ENCODE results near the gene TOP3B.

The TOP3B gene

DNA sequence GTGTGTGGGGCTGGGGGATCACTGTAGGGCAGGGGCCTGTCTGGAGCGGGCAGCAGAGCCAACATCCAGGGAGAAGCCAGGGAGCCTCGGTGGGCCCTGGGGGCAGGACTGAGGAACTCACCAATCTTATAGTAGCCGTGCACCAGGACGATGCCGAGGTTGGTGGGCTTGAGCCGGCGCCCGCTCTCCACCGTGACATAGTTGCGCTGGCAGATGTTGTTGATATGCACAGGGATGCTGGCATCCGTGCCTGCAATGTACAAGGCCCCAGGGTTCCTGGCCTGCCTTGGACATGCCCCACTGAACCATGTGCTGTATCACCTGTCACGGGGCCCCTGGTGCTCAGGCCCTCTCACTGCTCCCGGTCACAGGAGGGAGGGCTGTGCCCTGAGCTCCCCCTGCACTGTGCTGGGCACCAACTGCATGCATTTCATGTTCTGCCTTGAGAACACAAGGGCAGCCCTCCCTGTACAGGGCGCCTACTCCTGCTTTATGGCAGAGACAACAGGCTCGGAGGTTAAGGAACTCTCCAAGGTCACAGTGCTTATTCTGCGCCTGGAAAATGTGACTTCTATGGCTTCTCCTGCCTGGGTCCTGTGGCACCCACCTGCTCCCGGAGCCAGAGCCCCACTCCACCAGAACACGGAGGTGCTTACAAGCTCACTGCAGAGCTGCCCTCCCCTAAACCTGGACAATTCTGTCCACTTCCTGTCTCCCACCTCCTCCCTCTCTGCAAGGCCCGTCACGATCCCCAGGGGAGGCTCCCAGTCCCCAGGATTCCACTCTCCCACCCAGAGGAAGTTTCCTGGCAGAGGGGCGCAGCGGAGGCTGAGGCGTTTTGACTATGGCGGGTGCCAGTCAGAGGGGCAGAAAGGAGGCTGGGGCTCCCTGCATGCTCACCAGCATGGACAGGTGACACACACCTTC is 22.1 kb downstream of the TOP3B start:
- DNase-seq = no peak
- no peak overlapping the region for H3K18ac ChIP-seq (ENCODE audit: low read length)
- H3K36me3 ChIP-seq (ENCODE audit: control insufficient read depth in 1 of 2, insufficient read depth in 2 of 2, low read length in 2 of 2) = peaks cover 66 to 68% of the 10 kb centered on the region in 2 experiments
- no peak overlapping the region for H4K91ac ChIP-seq (ENCODE audit: low read depth, low read length)
- peaks cover 11% of the 10 kb centered on the region for H3K9me3 ChIP-seq (ENCODE audit: insufficient read depth, low read depth, low read length)
- no peaks in the 10 kb centered on the region for H3K79me2 ChIP-seq (ENCODE audit: control insufficient read depth, insufficient read depth, low read length, poor library complexity)
- no peak overlapping the region for H3K4me2 ChIP-seq (ENCODE audit: low read length)
- H4K8ac ChIP-seq (ENCODE audit: low read depth, low read length) = no peak overlapping the region
- WGBS (ENCODE audit: extremely low coverage, insufficient coverage, insufficient read length) = no CpG with 5 or more reads among the region's 24 CpGs
- H3K4ac ChIP-seq (ENCODE audit: low read depth, low read length) = no peak overlapping the region
- H2BK5ac ChIP-seq (ENCODE audit: low read depth, low read length, poor library complexity) = no peak overlapping the region
- H3K79me1 ChIP-seq (ENCODE audit: low read length) = no peaks in the 10 kb centered on the region
- no peak overlapping the region for H3K9ac ChIP-seq (ENCODE audit: low read length)
- H3K27ac ChIP-seq (ENCODE audit: low read depth, low read length) = no peak overlapping the region
- H3K4me3 ChIP-seq (ENCODE audit: low read depth, low read length) = no peak overlapping the region
- H2BK120ac ChIP-seq (ENCODE audit: insufficient read depth, low read length, poor library complexity) = no peak overlapping the region
- no peak overlapping the region for H2AK5ac ChIP-seq (ENCODE audit: low read length)
- H4K12ac ChIP-seq (ENCODE audit: low read depth, low read length) = no peak overlapping the region
- H3K14ac ChIP-seq (ENCODE audit: low read length) = no peak overlapping the region
- H3K23ac ChIP-seq (ENCODE audit: low read length) = no peak overlapping the region
- H3K27me3 ChIP-seq (ENCODE audit: insufficient read depth, low read length) = no peaks in the 10 kb centered on the region
- no peak overlapping the region for H2BK12ac ChIP-seq (ENCODE audit: low read length)
- H2AFZ ChIP-seq (ENCODE audit: insufficient read depth, low read length, poor library complexity) = no peak overlapping the region
- H3K4me1 ChIP-seq (ENCODE audit: control insufficient read depth in 1 of 2, insufficient read depth in 2 of 2, low read length in 2 of 2) = no peaks in the 10 kb centered on the region

DNA sequence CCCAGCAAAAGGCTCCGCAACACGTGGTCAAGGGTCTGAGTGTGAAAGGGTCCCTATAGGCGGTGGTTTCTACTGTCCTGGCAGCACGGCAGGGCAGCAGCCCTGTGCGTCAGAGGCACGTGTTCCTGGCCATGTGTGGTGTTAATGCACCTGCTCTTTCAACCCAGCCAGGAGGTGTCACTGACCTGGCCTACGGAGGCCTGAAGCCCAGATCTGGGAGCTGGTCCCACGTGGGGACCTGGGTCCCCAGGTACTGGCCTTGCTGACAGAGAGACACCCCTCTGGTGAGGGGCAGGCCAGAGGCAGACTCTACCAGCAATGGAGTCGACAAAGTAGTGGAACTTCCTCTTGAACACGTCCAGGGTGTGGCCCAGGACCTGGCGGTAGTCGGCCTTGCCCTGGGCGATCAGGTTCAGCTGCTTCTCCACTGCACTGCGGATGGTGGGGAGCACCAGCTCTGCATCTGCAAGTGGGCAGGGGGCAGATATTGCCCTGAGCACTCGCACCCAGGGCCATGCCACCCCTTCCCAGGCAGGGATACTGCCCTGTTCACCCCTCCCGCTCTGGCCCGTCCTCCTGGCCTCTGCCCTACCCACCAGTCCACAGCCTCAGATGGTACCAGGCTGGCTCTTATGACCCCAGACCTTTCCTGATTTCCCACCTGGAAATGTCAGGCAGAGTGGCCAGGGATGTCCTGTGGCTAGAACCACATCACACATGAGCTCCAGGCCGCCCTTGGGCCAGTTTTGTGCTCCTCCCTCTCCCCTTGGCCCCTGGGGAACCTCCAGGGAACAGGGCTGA is 23.1 kb downstream of the TOP3B start:
- Histone ChIP-seq H2BK120ac (ENCODE audit: insufficient read depth, low read length, poor library complexity) (no peak overlapping the region), H2BK12ac (ENCODE audit: low read length) (no peak overlapping the region), H3K4me3 (ENCODE audit: low read depth, low read length) (no peak overlapping the region), H4K91ac (ENCODE audit: low read depth, low read length) (no peak overlapping the region), H3K14ac (ENCODE audit: low read length) (no peak overlapping the region), H4K8ac (ENCODE audit: low read depth, low read length) (no peak overlapping the region), H3K4me2 (ENCODE audit: low read length) (no peak overlapping the region), H3K79me2 (ENCODE audit: control insufficient read depth, insufficient read depth, low read length, poor library complexity) (no peaks in the 10 kb centered on the region), H3K4me1 (ENCODE audit: control insufficient read depth in 1 of 2, insufficient read depth in 2 of 2, low read length in 2 of 2) (no peaks in the 10 kb centered on the region), H2AK5ac (ENCODE audit: low read length) (no peak overlapping the region), H3K27ac (ENCODE audit: low read depth, low read length) (no peak overlapping the region), H3K36me3 (ENCODE audit: control insufficient read depth in 1 of 2, insufficient read depth in 2 of 2, low read length in 2 of 2) (peaks cover 57 to 60% of the 10 kb centered on the region in 2 experiments), H4K12ac (ENCODE audit: low read depth, low read length) (no peak overlapping the region), H3K9ac (ENCODE audit: low read length) (no peak overlapping the region), H2BK5ac (ENCODE audit: low read depth, low read length, poor library complexity) (no peak overlapping the region), H3K9me3 (ENCODE audit: insufficient read depth, low read depth, low read length) (peaks cover 11% of the 10 kb centered on the region), H2AFZ (ENCODE audit: insufficient read depth, low read length, poor library complexity) (no peak overlapping the region), H3K79me1 (ENCODE audit: low read length) (no peaks in the 10 kb centered on the region), H3K27me3 (ENCODE audit: insufficient read depth, low read length) (no peaks in the 10 kb centered on the region), H3K4ac (ENCODE audit: low read depth, low read length) (no peak overlapping the region), H3K18ac (ENCODE audit: low read length) (no peak overlapping the region), H3K23ac (ENCODE audit: low read length) (no peak overlapping the region)
- no peak for DNase-seq
- WGBS (ENCODE audit: extremely low coverage, insufficient coverage, insufficient read length) = no CpG with 5 or more reads among the region's 18 CpGs

DNA sequence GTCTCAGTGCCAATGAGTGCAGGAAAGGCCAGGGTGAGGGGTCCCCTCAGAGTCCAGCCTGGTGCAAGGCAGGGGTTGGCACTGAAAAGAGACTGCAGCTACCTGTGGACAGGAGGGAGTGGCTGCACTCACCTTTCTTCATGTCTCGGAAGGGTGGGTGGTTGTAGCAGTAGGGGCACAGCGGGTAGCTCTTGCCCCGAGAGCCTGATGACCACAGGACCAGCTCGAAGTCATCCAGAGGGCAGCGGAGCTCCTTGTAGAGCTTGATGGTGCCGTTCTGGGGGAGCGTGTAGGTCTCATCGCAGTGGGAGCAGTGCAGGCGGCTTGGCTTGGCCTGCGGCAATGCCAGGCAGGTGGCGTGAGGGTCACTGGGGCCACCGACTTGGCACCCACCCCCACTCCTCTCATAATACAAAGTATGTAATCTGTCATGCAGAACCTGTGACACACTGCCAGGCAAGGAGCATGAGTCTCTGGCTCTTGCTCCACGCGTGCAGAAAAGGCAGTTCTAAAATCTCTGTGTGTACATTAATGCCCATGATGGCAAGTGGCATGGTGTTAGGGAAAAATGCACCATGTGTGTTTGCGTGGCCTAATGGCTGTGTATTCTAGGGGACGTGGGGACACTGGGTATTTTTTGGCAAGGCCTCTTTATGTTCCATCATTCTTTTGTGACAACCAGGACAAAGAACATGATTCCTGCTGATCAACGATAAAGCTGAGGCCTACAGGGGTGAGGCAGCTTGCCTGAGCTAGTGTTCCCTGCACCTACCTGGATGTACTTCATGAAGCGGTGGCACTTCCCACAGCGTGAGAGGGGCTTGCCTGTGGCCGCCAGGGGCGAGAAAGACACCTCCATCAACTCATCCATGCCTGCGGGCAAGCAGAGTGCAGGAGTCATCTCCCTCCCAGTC is 24.0 kb downstream of the TOP3B start:
- Histone ChIP-seq H3K9ac (ENCODE audit: low read length) (no peak overlapping the region), H3K79me1 (ENCODE audit: low read length) (no peaks in the 10 kb centered on the region), H4K8ac (ENCODE audit: low read depth, low read length) (no peak overlapping the region), H2AFZ (ENCODE audit: insufficient read depth, low read length, poor library complexity) (no peak overlapping the region), H3K4me2 (ENCODE audit: low read length) (no peak overlapping the region), H3K4me3 (ENCODE audit: low read depth, low read length) (no peak overlapping the region), H3K4ac (ENCODE audit: low read depth, low read length) (no peak overlapping the region), H2BK120ac (ENCODE audit: insufficient read depth, low read length, poor library complexity) (no peak overlapping the region), H3K79me2 (ENCODE audit: control insufficient read depth, insufficient read depth, low read length, poor library complexity) (no peaks in the 10 kb centered on the region), H3K23ac (ENCODE audit: low read length) (no peak overlapping the region), H3K9me3 (ENCODE audit: insufficient read depth, low read depth, low read length) (peaks cover 9% of the 10 kb centered on the region), H2BK12ac (ENCODE audit: low read length) (no peak overlapping the region), H3K4me1 (ENCODE audit: control insufficient read depth in 1 of 2, insufficient read depth in 2 of 2, low read length in 2 of 2) (no peaks in the 10 kb centered on the region), H3K27me3 (ENCODE audit: insufficient read depth, low read length) (no peaks in the 10 kb centered on the region), H3K27ac (ENCODE audit: low read depth, low read length) (no peak overlapping the region), H2BK5ac (ENCODE audit: low read depth, low read length, poor library complexity) (no peak overlapping the region), H3K14ac (ENCODE audit: low read length) (no peak overlapping the region), H3K36me3 (ENCODE audit: control insufficient read depth in 1 of 2, insufficient read depth in 2 of 2, low read length in 2 of 2) (peaks cover 49 to 51% of the 10 kb centered on the region in 2 experiments), H4K12ac (ENCODE audit: low read depth, low read length) (no peak overlapping the region), H3K18ac (ENCODE audit: low read length) (no peak overlapping the region), H4K91ac (ENCODE audit: low read depth, low read length) (no peak overlapping the region), H2AK5ac (ENCODE audit: low read length) (no peak overlapping the region)
- no peak for DNase-seq
- no CpG with 5 or more reads among the region's 22 CpGs for WGBS (ENCODE audit: extremely low coverage, insufficient coverage, insufficient read length)
